Ishikawa (cell line): ENCODE results near the gene DPPA5.

Experiments
- CEBPB ChIP-seq: IDR thresholded peaks from 2 replicates; pipeline ENCODE4 v1.6.1; 2012
- EGR1 ChIP-seq: IDR thresholded peaks from 2 replicates; pipeline ENCODE4 v1.6.1; 2012
- EP300 ChIP-seq: IDR thresholded peaks from 2 replicates; pipeline ENCODE4 v1.6.1; 2012; ENCODE audit warnings: borderline replicate concordance
- FOXM1 ChIP-seq: IDR thresholded peaks from 2 replicates; pipeline ENCODE4 v1.6.1; 2012; ENCODE audit warnings: low read depth, borderline replicate concordance
- RAD21 ChIP-seq: IDR thresholded peaks from 2 replicates; pipeline ENCODE4 v1.6.1; 2012; ENCODE audit warnings: low read depth
- TAF1 ChIP-seq: IDR thresholded peaks from 2 replicates; pipeline ENCODE4 v1.6.1; 2012; ENCODE audit warnings: low read depth, mild to moderate bottlenecking
- TCF12 ChIP-seq: IDR thresholded peaks from 2 replicates; pipeline ENCODE4 v1.6.1; 2012; ENCODE audit warnings: low read depth
- TEAD4 ChIP-seq: IDR thresholded peaks from 2 replicates; pipeline ENCODE4 v1.6.1; 2012
- YY1 ChIP-seq: IDR thresholded peaks from 2 replicates; pipeline ENCODE4 v1.6.1; 2012; ENCODE audit warnings: low read depth
- ZBTB7A ChIP-seq: IDR thresholded peaks from 2 replicates; pipeline ENCODE4 v1.6.1; 2012; ENCODE audit warnings: low read depth
- TF ChIP-seq, protein P1 (sequence below): IDR thresholded peaks from 2 replicates; pipeline ENCODE4 v1.6.1; 2012; ENCODE audit warnings: low read depth, mild to moderate bottlenecking
- TF ChIP-seq, protein P2 (sequence below): IDR thresholded peaks from 2 replicates; pipeline ENCODE4 v1.6.1; 2012
- TF ChIP-seq, protein P3 (sequence below): IDR thresholded peaks from 2 replicates; pipeline ENCODE4 v1.6.1; 2012

DNA sequence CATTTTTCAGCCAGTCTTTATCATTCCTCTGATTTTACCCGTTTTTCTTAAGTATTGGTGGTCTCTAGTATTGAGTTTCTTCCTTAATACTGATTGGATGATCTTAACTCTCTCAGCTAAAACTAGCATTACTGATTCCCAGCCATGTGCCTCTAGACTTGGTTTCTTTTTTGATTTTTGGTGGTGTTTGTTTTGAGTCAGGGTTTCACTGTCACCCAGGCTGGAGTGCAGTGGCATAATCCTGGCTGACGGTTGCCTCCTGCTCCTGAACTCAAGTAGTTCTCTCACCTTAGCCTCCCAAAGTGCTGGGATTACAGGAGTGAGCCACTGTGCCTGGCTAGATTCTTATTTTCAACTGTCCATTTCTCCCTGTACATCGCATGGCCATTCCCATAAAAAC, 24.9 kb downstream of the DPPA5 start:
- no peak for TF ChIP-seq RAD21
- TF ChIP-seq TCF12, result no peak
- TF ChIP-seq FOXM1, result no peak
- TF ChIP-seq EP300, result no peak
- no peak for TF ChIP-seq TAF1
- TF ChIP-seq CEBPB, result no peak
- TF ChIP-seq ZBTB7A, result no peak
- TF ChIP-seq, protein P1, sequence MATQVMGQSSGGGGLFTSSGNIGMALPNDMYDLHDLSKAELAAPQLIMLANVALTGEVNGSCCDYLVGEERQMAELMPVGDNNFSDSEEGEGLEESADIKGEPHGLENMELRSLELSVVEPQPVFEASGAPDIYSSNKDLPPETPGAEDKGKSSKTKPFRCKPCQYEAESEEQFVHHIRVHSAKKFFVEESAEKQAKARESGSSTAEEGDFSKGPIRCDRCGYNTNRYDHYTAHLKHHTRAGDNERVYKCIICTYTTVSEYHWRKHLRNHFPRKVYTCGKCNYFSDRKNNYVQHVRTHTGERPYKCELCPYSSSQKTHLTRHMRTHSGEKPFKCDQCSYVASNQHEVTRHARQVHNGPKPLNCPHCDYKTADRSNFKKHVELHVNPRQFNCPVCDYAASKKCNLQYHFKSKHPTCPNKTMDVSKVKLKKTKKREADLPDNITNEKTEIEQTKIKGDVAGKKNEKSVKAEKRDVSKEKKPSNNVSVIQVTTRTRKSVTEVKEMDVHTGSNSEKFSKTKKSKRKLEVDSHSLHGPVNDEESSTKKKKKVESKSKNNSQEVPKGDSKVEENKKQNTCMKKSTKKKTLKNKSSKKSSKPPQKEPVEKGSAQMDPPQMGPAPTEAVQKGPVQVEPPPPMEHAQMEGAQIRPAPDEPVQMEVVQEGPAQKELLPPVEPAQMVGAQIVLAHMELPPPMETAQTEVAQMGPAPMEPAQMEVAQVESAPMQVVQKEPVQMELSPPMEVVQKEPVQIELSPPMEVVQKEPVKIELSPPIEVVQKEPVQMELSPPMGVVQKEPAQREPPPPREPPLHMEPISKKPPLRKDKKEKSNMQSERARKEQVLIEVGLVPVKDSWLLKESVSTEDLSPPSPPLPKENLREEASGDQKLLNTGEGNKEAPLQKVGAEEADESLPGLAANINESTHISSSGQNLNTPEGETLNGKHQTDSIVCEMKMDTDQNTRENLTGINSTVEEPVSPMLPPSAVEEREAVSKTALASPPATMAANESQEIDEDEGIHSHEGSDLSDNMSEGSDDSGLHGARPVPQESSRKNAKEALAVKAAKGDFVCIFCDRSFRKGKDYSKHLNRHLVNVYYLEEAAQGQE, result no peak
- TF ChIP-seq, protein P2, sequence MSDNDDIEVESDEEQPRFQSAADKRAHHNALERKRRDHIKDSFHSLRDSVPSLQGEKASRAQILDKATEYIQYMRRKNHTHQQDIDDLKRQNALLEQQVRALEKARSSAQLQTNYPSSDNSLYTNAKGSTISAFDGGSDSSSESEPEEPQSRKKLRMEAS, result no peak
- no peak for TF ChIP-seq EGR1
- no peak for TF ChIP-seq TEAD4
- TF ChIP-seq YY1, result no peak
- TF ChIP-seq, protein P3, sequence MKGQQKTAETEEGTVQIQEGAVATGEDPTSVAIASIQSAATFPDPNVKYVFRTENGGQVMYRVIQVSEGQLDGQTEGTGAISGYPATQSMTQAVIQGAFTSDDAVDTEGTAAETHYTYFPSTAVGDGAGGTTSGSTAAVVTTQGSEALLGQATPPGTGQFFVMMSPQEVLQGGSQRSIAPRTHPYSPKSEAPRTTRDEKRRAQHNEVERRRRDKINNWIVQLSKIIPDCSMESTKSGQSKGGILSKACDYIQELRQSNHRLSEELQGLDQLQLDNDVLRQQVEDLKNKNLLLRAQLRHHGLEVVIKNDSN, result no peak
